HCT116 (cell line): ENCODE results near the gene KCND2. TPM values are rescaled to one million over a fixed set of nuclear protein-coding genes. Genes with fewer than 3 reads are reported as not detected.

Source experiments
- ATAC-seq: fragments of 200-7000 bp; cut with Tn5 transposase; 2 replicates; pipeline ENCODE4 v1.9.1; 2020; ENCODE audit warnings: mild to moderate bottlenecking, moderate library complexity
- BruUV-seq: library from RNA; stranded (reverse); fragments of 400-500 nt; replicated peaks from 2 replicates; lab custom pipeline; 2021; lab: Mats Ljungman, UMichigan
- CTCF ChIA-PET: fragments of 300-600 bp; sonication (Branson Sonifier 250); formaldehyde crosslinking; loops from one replicate; lab custom pipeline; 2021; ENCODE audit warnings: antibody characterized with exemption; lab: Charles Lee
- POLR2A ChIA-PET: fragments of 300-600, 350-600 bp; sonication (Branson Sonifier 250); formaldehyde crosslinking; loops from one replicate; lab custom pipeline; 2021; ENCODE audit warnings: antibody characterized with exemption; lab: Charles Lee
- RAD21 ChIA-PET, 2 experiments: fragments of 300-600 bp; sonication (Branson Sonifier 250); formaldehyde crosslinking; loops; one replicate each; lab custom pipeline; 2023; ENCODE audit warnings: low total read pairs in 2 of 2; ENCODE audit not compliant: uncharacterized antibody in 2 of 2, unreplicated experiment in 2 of 2, low non-redundant PET in 1 of 2; lab: Charles Lee
- DNase-seq: peaks from one replicate; pipeline ENCODE4 v3.0.0-alpha.2; 2010; ENCODE audit warnings: low read depth, low spot score
- H2AFZ ChIP-seq: fragments of 200-600 bp; shearing (Covaris generic), sonication (generic); 2 replicates; pipeline ENCODE4 v1.6.1; 2017; ENCODE audit warnings: low read depth, mixed run types, mixed read lengths, antibody characterized with exemption, low read length; ENCODE audit not compliant: poor library complexity, severe bottlenecking
- H3K27ac ChIP-seq: 2 replicates; pipeline ENCODE4 v1.5.1; 2012; ENCODE audit warnings: low read depth, low read length
- H3K27me3 ChIP-seq: fragments of 200-600 bp; sonication (generic); 2 replicates; pipeline ENCODE4 v1.6.1; 2016; ENCODE audit warnings: mixed run types, low read length, mixed read lengths; ENCODE audit not compliant: insufficient read depth
- H3K36me3 ChIP-seq, 2 experiments: fragments of 200-500 bp in 1 of 2; fragments of 200-600 bp in 1 of 2; sonication (Bioruptor generic) in 1 of 2; sonication (generic) in 1 of 2; 2 replicates each; pipeline versions ENCODE4 v1.5.1 to v1.6.1; 2014 to 2016; ENCODE audit warnings: low read length in 2 of 2, inconsistent platforms in 1 of 2, mixed read lengths in 1 of 2, mixed run types in 1 of 2; ENCODE audit not compliant: insufficient read depth in 2 of 2, control insufficient read depth in 1 of 2
- H3K4me1 ChIP-seq, 2 experiments: fragments of 200-600 bp in 1 of 2; sonication (generic) in 1 of 2; 2 replicates each; pipeline versions ENCODE4 v1.5.1 to v1.6.1; 2012 to 2017; ENCODE audit warnings: low read length in 2 of 2, inconsistent platforms in 1 of 2, mild to moderate bottlenecking in 1 of 2, mixed read lengths in 1 of 2, mixed run types in 1 of 2, moderate library complexity in 1 of 2; ENCODE audit not compliant: insufficient read depth in 2 of 2, control insufficient read depth in 1 of 2
- H3K4me2 ChIP-seq: fragments of 200-600 bp; sonication (generic); 2 replicates; pipeline ENCODE4 v1.6.1; 2017; ENCODE audit warnings: mixed run types, low read length, mixed read lengths
- H3K4me3 ChIP-seq, 2 experiments: fragments of 200-600 bp in 1 of 2; sonication (generic) in 1 of 2; replicated peaks in 1 of 2; 2 replicates each; pipeline ENCODE4 v1.5.1; 2011 to 2016; ENCODE audit warnings: low read length in 2 of 2, control low read depth in 1 of 2, low read depth in 1 of 2, mild to moderate bottlenecking in 1 of 2, mixed read lengths in 1 of 2, mixed run types in 1 of 2
- H3K79me2 ChIP-seq: fragments of 200-600 bp; sonication (generic); 2 replicates; pipeline ENCODE4 v1.6.1; 2017; ENCODE audit warnings: mild to moderate bottlenecking, mixed run types, low read length, moderate library complexity, mixed read lengths; ENCODE audit not compliant: insufficient read depth
- H3K9ac ChIP-seq: fragments of 200-600 bp; sonication (generic); 2 replicates; pipeline ENCODE4 v1.6.1; 2016; ENCODE audit warnings: low read length, mixed read lengths
- H3K9me2 ChIP-seq: fragments of 200-600 bp; sonication (generic), shearing (Covaris generic); 2 replicates; pipeline ENCODE4 v1.6.1; 2017; ENCODE audit warnings: mixed run types, mild to moderate bottlenecking, moderate library complexity; ENCODE audit not compliant: insufficient read depth
- H3K9me3 ChIP-seq, 2 experiments: fragments of 200-500 bp in 1 of 2; fragments of 200-600 bp in 1 of 2; sonication (Bioruptor generic) in 1 of 2; sonication (generic) in 1 of 2; 2 replicates each; pipeline ENCODE4 v1.6.1; 2014 to 2017; ENCODE audit warnings: low read length in 2 of 2, mixed read lengths in 2 of 2, inconsistent platforms in 1 of 2, low read depth in 1 of 2, mild to moderate bottlenecking in 1 of 2, mixed run types in 1 of 2, moderate library complexity in 1 of 2; ENCODE audit not compliant: control insufficient read depth in 1 of 2, insufficient read depth in 1 of 2
- H4K20me1 ChIP-seq: fragments of 200-600 bp; sonication (generic), shearing (Covaris generic); 2 replicates; pipeline ENCODE4 v1.6.1; 2017; ENCODE audit warnings: mixed run types, mild to moderate bottlenecking, moderate library complexity; ENCODE audit not compliant: insufficient read depth
- CBX3 ChIP-seq: IDR thresholded peaks from 2 replicates; pipeline ENCODE4 v1.6.1; 2012; ENCODE audit warnings: low read depth
- EGR1 ChIP-seq: IDR thresholded peaks from 2 replicates; pipeline ENCODE4 v1.6.1; 2012; ENCODE audit warnings: low read depth
- ELF1 ChIP-seq: IDR thresholded peaks from 2 replicates; pipeline ENCODE4 v1.6.1; 2012; ENCODE audit warnings: low read depth, borderline replicate concordance
- EZH2 ChIP-seq: fragments of 200-600 bp; sonication (generic); IDR thresholded peaks from 2 replicates; pipeline ENCODE4 v1.6.1; 2017; ENCODE audit warnings: antibody characterized with exemption, mixed run types
- EZH2phosphoT487 ChIP-seq: fragments of 200-600 bp; IDR thresholded peaks from 2 replicates; pipeline ENCODE4 v1.6.1; 2018; ENCODE audit warnings: antibody characterized with exemption, borderline replicate concordance
- FOSL1 ChIP-seq: IDR thresholded peaks from 2 replicates; pipeline ENCODE4 v1.6.1; 2012; ENCODE audit warnings: low read depth
- JUND ChIP-seq: IDR thresholded peaks from 2 replicates; pipeline ENCODE4 v1.6.1; 2012
- POLR2A ChIP-seq: IDR thresholded peaks from 2 replicates; pipeline ENCODE4 v1.7.0; 2011; ENCODE audit warnings: borderline replicate concordance; ENCODE audit not compliant: insufficient read depth, insufficient read length; ENCODE audit errors: extremely low read depth
- POLR2AphosphoS5 ChIP-seq: IDR thresholded peaks from 2 replicates; pipeline ENCODE4 v1.6.1; 2011; ENCODE audit warnings: mild to moderate bottlenecking, low read depth, low read length, moderate library complexity
- RAD21 ChIP-seq: IDR thresholded peaks from 2 replicates; pipeline ENCODE4 v1.6.1; 2012; ENCODE audit warnings: low read depth, mild to moderate bottlenecking
- REST ChIP-seq: IDR thresholded peaks from 2 replicates; pipeline ENCODE4 v1.6.1; 2012; ENCODE audit warnings: low read depth
- SIN3A ChIP-seq: IDR thresholded peaks from 2 replicates; pipeline ENCODE4 v1.6.1; 2012; ENCODE audit warnings: low read depth
- SRF ChIP-seq: IDR thresholded peaks from 2 replicates; pipeline ENCODE4 v1.6.1; 2012; ENCODE audit warnings: low read depth
- TCF7L2 ChIP-seq: IDR thresholded peaks from 2 replicates; pipeline ENCODE4 v1.7.0; 2011; ENCODE audit warnings: borderline replicate concordance, inconsistent platforms; ENCODE audit not compliant: insufficient read depth, insufficient read length; ENCODE audit errors: extremely low read depth
- YY1 ChIP-seq: IDR thresholded peaks from 2 replicates; pipeline ENCODE4 v1.6.1; 2011; ENCODE audit warnings: low read length, low read depth, moderate library complexity, mild to moderate bottlenecking; ENCODE audit not compliant: insufficient replicate concordance; ENCODE audit errors: extremely low read depth
- ZBTB33 ChIP-seq: IDR thresholded peaks from 2 replicates; pipeline ENCODE4 v1.6.1; 2011; ENCODE audit warnings: mild to moderate bottlenecking, low read length, moderate library complexity; ENCODE audit not compliant: insufficient replicate concordance; ENCODE audit errors: extremely low read depth
- ZNF274 ChIP-seq: fragments of 200-500 bp; sonication (Bioruptor generic); IDR thresholded peaks from 2 replicates; pipeline ENCODE4 v1.6.1; 2014; ENCODE audit warnings: mild to moderate bottlenecking, low read depth, low read length, inconsistent platforms
- intact Hi-C: fragments of 100-400 bp; cut with micrococcal nuclease; formaldehyde crosslinking; loops from 2 replicates; pipeline ENCODE4 v1.10.0; 2022
- total RNA-seq: library from RNA; stranded (reverse); gene quantifications from one replicate; pipeline ENCODE4 v1.2.1, GENCODE V29; 2021; ENCODE audit not compliant: unreplicated experiment
- TF ChIP-seq, protein P1 (sequence below): IDR thresholded peaks from 2 replicates; pipeline ENCODE4 v1.6.1; 2012
- TF ChIP-seq, protein P2 (sequence below), 3 experiments: fragments of 200-600 bp in 1 of 3; sonication (generic) in 1 of 3; IDR thresholded peaks in 2 of 3; conservative IDR thresholded peaks in 1 of 3; 2 replicates each; pipeline ENCODE4 v1.5.1; 2012 to 2017; ENCODE audit warnings: low read depth in 2 of 3, low read length in 2 of 3, antibody characterized with exemption in 1 of 3, borderline replicate concordance in 1 of 3, control low read depth in 1 of 3, mild to moderate bottlenecking in 1 of 3, mixed read lengths in 1 of 3, mixed run types in 1 of 3, moderate library complexity in 1 of 3; ENCODE audit not compliant: insufficient read depth in 1 of 3
- TF ChIP-seq, protein P3 (sequence below): IDR thresholded peaks from 2 replicates; pipeline ENCODE4 v1.6.1; 2012

KCND2 gene
- total RNA-seq, 1 experiment from 2014 or later, result 0.05 TPM

DNA sequence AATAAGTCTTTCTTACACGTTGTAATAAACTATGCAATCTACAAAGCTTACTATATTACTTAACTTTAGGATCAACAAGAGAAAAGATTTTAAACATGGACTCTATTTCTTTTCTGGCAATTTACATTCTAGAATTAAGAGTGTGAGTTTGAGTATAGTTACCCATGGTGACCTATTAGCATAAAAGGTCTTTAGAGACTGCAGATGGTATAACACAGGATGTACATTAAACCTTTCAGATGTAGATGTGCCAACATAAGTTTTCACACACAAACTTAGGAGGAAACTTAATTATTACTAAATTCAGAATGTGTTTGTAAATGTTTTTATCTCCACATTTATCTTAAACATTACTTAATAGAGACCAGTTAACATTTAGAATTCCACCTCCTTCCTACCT lies 54.1 kb downstream of the KCND2 start:
- no peaks in the 10 kb centered on the region for H3K79me2 ChIP-seq
- H3K4me1 ChIP-seq, result no peaks in the 10 kb centered on the region
- intact Hi-C loops, result no loop called here
- H3K9me3 ChIP-seq, result no peaks in the 10 kb centered on the region
- H3K9me2 ChIP-seq, result 0 out of 2 replicates have a peak, but pooled peaks cover 3% of the 10 kb centered on the region
- BruUV-seq, result no TSS peak
- no peak overlapping the region for H3K9ac ChIP-seq
- no peaks in the 10 kb centered on the region for H3K36me3 ChIP-seq
- POLR2A ChIA-PET, result no interaction called here
- DNase-seq (no peak), ATAC-seq (no peak)
- H4K20me1 ChIP-seq, result no peaks in the 10 kb centered on the region
- TF ChIP-seq REST, result no peak
- TF ChIP-seq EGR1, result no peak
- TF ChIP-seq SRF, result no peak
- TF ChIP-seq POLR2A, result no peak
- no peak for TF ChIP-seq POLR2AphosphoS5
- TF ChIP-seq, protein P1, sequence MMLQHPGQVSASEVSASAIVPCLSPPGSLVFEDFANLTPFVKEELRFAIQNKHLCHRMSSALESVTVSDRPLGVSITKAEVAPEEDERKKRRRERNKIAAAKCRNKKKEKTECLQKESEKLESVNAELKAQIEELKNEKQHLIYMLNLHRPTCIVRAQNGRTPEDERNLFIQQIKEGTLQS, result no peak
- TF ChIP-seq JUND, result no peak
- TF ChIP-seq, protein P2, sequence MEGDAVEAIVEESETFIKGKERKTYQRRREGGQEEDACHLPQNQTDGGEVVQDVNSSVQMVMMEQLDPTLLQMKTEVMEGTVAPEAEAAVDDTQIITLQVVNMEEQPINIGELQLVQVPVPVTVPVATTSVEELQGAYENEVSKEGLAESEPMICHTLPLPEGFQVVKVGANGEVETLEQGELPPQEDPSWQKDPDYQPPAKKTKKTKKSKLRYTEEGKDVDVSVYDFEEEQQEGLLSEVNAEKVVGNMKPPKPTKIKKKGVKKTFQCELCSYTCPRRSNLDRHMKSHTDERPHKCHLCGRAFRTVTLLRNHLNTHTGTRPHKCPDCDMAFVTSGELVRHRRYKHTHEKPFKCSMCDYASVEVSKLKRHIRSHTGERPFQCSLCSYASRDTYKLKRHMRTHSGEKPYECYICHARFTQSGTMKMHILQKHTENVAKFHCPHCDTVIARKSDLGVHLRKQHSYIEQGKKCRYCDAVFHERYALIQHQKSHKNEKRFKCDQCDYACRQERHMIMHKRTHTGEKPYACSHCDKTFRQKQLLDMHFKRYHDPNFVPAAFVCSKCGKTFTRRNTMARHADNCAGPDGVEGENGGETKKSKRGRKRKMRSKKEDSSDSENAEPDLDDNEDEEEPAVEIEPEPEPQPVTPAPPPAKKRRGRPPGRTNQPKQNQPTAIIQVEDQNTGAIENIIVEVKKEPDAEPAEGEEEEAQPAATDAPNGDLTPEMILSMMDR (IDR thresholded peaks at IDR 0.05 in 2 of 3, conservative IDR thresholded peaks at IDR 0.05 in 1 of 3; ENCODE audit: borderline replicate concordance in 1 of 3, insufficient read depth in 1 of 3, low read depth in 2 of 3, low read length in 2 of 3), result no peak
- TF ChIP-seq, protein P3, sequence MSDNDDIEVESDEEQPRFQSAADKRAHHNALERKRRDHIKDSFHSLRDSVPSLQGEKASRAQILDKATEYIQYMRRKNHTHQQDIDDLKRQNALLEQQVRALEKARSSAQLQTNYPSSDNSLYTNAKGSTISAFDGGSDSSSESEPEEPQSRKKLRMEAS, result no peak
- no peak for TF ChIP-seq TCF7L2
- TF ChIP-seq ZNF274, result no peak
- TF ChIP-seq EZH2, result no peak
- no peak for TF ChIP-seq SIN3A
- TF ChIP-seq YY1, result no peak
- no peak for TF ChIP-seq RAD21
- TF ChIP-seq FOSL1, result no peak
- no peak for TF ChIP-seq ELF1
- TF ChIP-seq CBX3, result no peak
- no peak for TF ChIP-seq ZBTB33
- no peak for TF ChIP-seq EZH2phosphoT487
- H2AFZ ChIP-seq, result no peak overlapping the region
- CTCF ChIA-PET, result interaction anchor here (1.8 kb wide), 1 partner anchor 11 kb away, joined by 3 read pairs; no protein-coding TSS in a partner anchor
- H3K27me3 ChIP-seq, result no peaks in the 10 kb centered on the region
- H3K4me2 ChIP-seq, result no peak overlapping the region
- H3K4me3 ChIP-seq, result no peak overlapping the region
- RAD21 ChIA-PET, result no interaction called here
- H3K27ac ChIP-seq, result no peak overlapping the region
